ENCODE measurements around the gene VIPR1. TPM values are rescaled to one million over a fixed set of nuclear protein-coding genes. Genes with fewer than 3 reads are reported as not detected.

VIPR1 gene
- polyA plus RNA-seq, 1 of the 3 experiments (the other 2 are of a cell fraction): not detected

- Histone ChIP-seq H3K4me1 (ENCODE audit: control insufficient read depth in 1 of 2, insufficient read depth in 2 of 2, low read depth in 1 of 2, low read length in 1 of 2) (no peaks in the 10 kb centered on the region), H3K27me3 (ENCODE audit: insufficient read depth) (peaks cover 5% of the 10 kb centered on the region; the same call in 1 of the 2 replicates), H3K4me3 (ENCODE audit: low read depth in 2 of 2, low read length in 1 of 2) (no peak overlapping the region), H3K9me3 (no peaks in the 10 kb centered on the region), H3F3A (replicated peaks; ENCODE audit: insufficient read depth) (no peaks in the 10 kb centered on the region), H4K20me1 (ENCODE audit: insufficient read depth) (no peaks in the 10 kb centered on the region), H3K79me2 (ENCODE audit: insufficient read depth) (no peaks in the 10 kb centered on the region), H3K36me3 (replicated peaks in 1 of 2; ENCODE audit: control insufficient read depth in 1 of 2, insufficient read depth in 2 of 2, low read length in 1 of 2) (no peaks in the 10 kb centered on the region), H2AFZ (ENCODE audit: low read depth) (no peak overlapping the region), H3K4me2 (no peak overlapping the region), H3K27ac (ENCODE audit: low read depth in 2 of 2, low read length in 1 of 2) (no peak overlapping the region), H3K9ac (no peak overlapping the region), H3K9me2 (no peaks in the 10 kb centered on the region)
- 70% methylated on average over 2 of the region's 2 CpGs for WGBS (ENCODE audit: low lambda C conversion rate)
- no peak for DNase-seq
- ChIA-PET CTCF (interaction anchor here (1.0 to 1.2 kb wide), 2 partner anchors 10 to 16 kb away, joined by 3 to 5 read pairs; no protein-coding TSS in a partner anchor), POLR2A (no interaction called here)
- TF ChIP-seq EP300 (IDR thresholded peaks at IDR 0.05; ENCODE audit: borderline replicate concordance in 1 of 2, low read depth in 1 of 2, low read length in 1 of 2) (no peak), FOSL2 (IDR thresholded peaks at IDR 0.05; ENCODE audit: borderline replicate concordance, low read depth) (no peak), YY1 (IDR thresholded peaks at IDR 0.05; ENCODE audit: low read depth) (no peak), JUND (IDR thresholded peaks at IDR 0.05) (no peak), SIN3A (IDR thresholded peaks at IDR 0.05; ENCODE audit: borderline replicate concordance, low read depth, low read length) (no peak), TAF1 (IDR thresholded peaks at IDR 0.05; ENCODE audit: borderline replicate concordance, low read depth, low read length) (no peak), FOXJ3 (CRISPR knock-in tag; IDR thresholded peaks at IDR 0.05) (no peak), CHD2 (IDR thresholded peaks at IDR 0.05; ENCODE audit: low read length, partially characterized antibody) (no peak), SMC3 (IDR thresholded peaks at IDR 0.05; ENCODE audit: low read depth, low read length) (no peak), FOXM1 (IDR thresholded peaks at IDR 0.05; ENCODE audit: low read depth) (no peak), NFIC (IDR thresholded peaks at IDR 0.05; ENCODE audit: borderline replicate concordance) (no peak), TCF12 (IDR thresholded peaks at IDR 0.05) (no peak), POLR2AphosphoS5 (IDR thresholded peaks at IDR 0.05; ENCODE audit: low read depth, low read length) (no peak)
- TF ChIP-seq, protein P1, sequence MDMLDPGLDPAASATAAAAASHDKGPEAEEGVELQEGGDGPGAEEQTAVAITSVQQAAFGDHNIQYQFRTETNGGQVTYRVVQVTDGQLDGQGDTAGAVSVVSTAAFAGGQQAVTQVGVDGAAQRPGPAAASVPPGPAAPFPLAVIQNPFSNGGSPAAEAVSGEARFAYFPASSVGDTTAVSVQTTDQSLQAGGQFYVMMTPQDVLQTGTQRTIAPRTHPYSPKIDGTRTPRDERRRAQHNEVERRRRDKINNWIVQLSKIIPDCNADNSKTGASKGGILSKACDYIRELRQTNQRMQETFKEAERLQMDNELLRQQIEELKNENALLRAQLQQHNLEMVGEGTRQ (IDR thresholded peaks at IDR 0.05; ENCODE audit: borderline replicate concordance, low read depth, low read length): no peak
Measured at GRCh38 chr3:42529468-42529867, 27.0 kb downstream of the VIPR1 start.

- DNase-seq: no peak
- Histone ChIP-seq H3K27me3 (ENCODE audit: insufficient read depth) (peaks cover 5% of the 10 kb centered on the region; the same call in 1 of the 2 replicates), H3K9me2 (no peaks in the 10 kb centered on the region), H3K9me3 (no peaks in the 10 kb centered on the region), H3K9ac (no peak overlapping the region), H3K4me1 (ENCODE audit: control insufficient read depth in 1 of 2, insufficient read depth in 2 of 2, low read depth in 1 of 2, low read length in 1 of 2) (no peaks in the 10 kb centered on the region), H3K4me3 (ENCODE audit: low read depth in 2 of 2, low read length in 1 of 2) (no peak overlapping the region), H3K27ac (ENCODE audit: low read depth in 2 of 2, low read length in 1 of 2) (no peak overlapping the region), H4K20me1 (ENCODE audit: insufficient read depth) (no peaks in the 10 kb centered on the region), H3K4me2 (no peak overlapping the region), H3K79me2 (ENCODE audit: insufficient read depth) (no peaks in the 10 kb centered on the region), H3F3A (replicated peaks; ENCODE audit: insufficient read depth) (no peaks in the 10 kb centered on the region), H3K36me3 (replicated peaks in 1 of 2; ENCODE audit: control insufficient read depth in 1 of 2, insufficient read depth in 2 of 2, low read length in 1 of 2) (no peaks in the 10 kb centered on the region), H2AFZ (ENCODE audit: low read depth) (no peak overlapping the region)
- ChIA-PET CTCF (no interaction called here), POLR2A (no interaction called here)
- TF ChIP-seq POLR2AphosphoS5 (IDR thresholded peaks at IDR 0.05; ENCODE audit: low read depth, low read length) (no peak), RFX5 (IDR thresholded peaks at IDR 0.05; ENCODE audit: low read length) (no peak), MEF2A (IDR thresholded peaks at IDR 0.05; ENCODE audit: borderline replicate concordance, low read depth) (no peak), FOSL2 (IDR thresholded peaks at IDR 0.05; ENCODE audit: borderline replicate concordance, low read depth) (no peak), FOXJ3 (CRISPR knock-in tag; IDR thresholded peaks at IDR 0.05) (no peak), IRF3 (IDR thresholded peaks at IDR 0.05; ENCODE audit: low read depth, low read length) (no peak), GABPA (IDR thresholded peaks at IDR 0.05; ENCODE audit: low read depth) (no peak), SIN3A (IDR thresholded peaks at IDR 0.05; ENCODE audit: borderline replicate concordance, low read depth, low read length) (no peak), TEAD4 (IDR thresholded peaks at IDR 0.05; ENCODE audit: borderline replicate concordance, insufficient read depth) (no peak), YY1 (IDR thresholded peaks at IDR 0.05; ENCODE audit: low read depth) (no peak)
- TF ChIP-seq, protein P2, sequence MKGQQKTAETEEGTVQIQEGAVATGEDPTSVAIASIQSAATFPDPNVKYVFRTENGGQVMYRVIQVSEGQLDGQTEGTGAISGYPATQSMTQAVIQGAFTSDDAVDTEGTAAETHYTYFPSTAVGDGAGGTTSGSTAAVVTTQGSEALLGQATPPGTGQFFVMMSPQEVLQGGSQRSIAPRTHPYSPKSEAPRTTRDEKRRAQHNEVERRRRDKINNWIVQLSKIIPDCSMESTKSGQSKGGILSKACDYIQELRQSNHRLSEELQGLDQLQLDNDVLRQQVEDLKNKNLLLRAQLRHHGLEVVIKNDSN (IDR thresholded peaks at IDR 0.05; ENCODE audit: borderline replicate concordance, low read depth): no peak
- TF ChIP-seq, protein P3, sequence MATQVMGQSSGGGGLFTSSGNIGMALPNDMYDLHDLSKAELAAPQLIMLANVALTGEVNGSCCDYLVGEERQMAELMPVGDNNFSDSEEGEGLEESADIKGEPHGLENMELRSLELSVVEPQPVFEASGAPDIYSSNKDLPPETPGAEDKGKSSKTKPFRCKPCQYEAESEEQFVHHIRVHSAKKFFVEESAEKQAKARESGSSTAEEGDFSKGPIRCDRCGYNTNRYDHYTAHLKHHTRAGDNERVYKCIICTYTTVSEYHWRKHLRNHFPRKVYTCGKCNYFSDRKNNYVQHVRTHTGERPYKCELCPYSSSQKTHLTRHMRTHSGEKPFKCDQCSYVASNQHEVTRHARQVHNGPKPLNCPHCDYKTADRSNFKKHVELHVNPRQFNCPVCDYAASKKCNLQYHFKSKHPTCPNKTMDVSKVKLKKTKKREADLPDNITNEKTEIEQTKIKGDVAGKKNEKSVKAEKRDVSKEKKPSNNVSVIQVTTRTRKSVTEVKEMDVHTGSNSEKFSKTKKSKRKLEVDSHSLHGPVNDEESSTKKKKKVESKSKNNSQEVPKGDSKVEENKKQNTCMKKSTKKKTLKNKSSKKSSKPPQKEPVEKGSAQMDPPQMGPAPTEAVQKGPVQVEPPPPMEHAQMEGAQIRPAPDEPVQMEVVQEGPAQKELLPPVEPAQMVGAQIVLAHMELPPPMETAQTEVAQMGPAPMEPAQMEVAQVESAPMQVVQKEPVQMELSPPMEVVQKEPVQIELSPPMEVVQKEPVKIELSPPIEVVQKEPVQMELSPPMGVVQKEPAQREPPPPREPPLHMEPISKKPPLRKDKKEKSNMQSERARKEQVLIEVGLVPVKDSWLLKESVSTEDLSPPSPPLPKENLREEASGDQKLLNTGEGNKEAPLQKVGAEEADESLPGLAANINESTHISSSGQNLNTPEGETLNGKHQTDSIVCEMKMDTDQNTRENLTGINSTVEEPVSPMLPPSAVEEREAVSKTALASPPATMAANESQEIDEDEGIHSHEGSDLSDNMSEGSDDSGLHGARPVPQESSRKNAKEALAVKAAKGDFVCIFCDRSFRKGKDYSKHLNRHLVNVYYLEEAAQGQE (IDR thresholded peaks at IDR 0.05; ENCODE audit: low read depth, low read length): no peak
- TF ChIP-seq, protein P4, sequence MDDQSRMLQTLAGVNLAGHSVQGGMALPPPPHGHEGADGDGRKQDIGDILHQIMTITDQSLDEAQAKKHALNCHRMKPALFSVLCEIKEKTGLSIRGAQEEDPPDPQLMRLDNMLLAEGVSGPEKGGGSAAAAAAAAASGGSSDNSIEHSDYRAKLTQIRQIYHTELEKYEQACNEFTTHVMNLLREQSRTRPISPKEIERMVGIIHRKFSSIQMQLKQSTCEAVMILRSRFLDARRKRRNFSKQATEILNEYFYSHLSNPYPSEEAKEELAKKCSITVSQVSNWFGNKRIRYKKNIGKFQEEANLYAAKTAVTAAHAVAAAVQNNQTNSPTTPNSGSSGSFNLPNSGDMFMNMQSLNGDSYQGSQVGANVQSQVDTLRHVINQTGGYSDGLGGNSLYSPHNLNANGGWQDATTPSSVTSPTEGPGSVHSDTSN (IDR thresholded peaks at IDR 0.05): no peak
Measured at GRCh38 chr3:42530073-42530472, 27.6 kb downstream of the VIPR1 start.

Data from SK-N-SH (cell line).